ENCODE measurements around the gene CCDC24. TPM values are rescaled to one million over a fixed set of nuclear protein-coding genes. Genes with fewer than 3 reads are reported as not detected.

CCDC24 gene
- total and polyA plus RNA-seq, 9 of the 15 experiments (the other 6 are each of a cell fraction or from before 2014, with no cell fraction given) = 0.31 to 4.5 (median 1.5) TPM

GRCh38 chr1:44002165-44002564 lies 10.8 kb downstream of the CCDC24 start (continued):
- TF ChIP-seq ZNF695 (CRISPR knock-in tag; IDR thresholded peaks at IDR 0.05) = no peak
- TF ChIP-seq ZFP1 (CRISPR knock-in tag; IDR thresholded peaks at IDR 0.05) = no peak
- no peak for TF ChIP-seq SMARCB1 (IDR thresholded peaks at IDR 0.05; ENCODE audit: insufficient read length, low read depth)

GRCh38 chr1:44002606-44003157 lies 11.3 kb downstream of the CCDC24 start:
- WGBS (ENCODE audit: insufficient coverage, low coverage, missing lambda C conversion rate) = 69% methylated on average over 13 of the region's 14 CpGs
- no peak overlapping the region for H3K4me2 ChIP-seq (ENCODE audit: insufficient read depth, low read length)
- no peak overlapping the region for H3K27ac ChIP-seq (ENCODE audit: extremely low read depth, low read depth, low read length)
- no peak overlapping the region for H2AFZ ChIP-seq (ENCODE audit: low read depth, low read length)
- H3K4me1 ChIP-seq (replicated peaks in 1 of 2; ENCODE audit: control insufficient read depth in 2 of 2, insufficient read depth in 2 of 2, low read length in 2 of 2) = peaks cover 0 to 49% of the 10 kb centered on the region in 2 experiments; a peak in 3 of 5 replicates
- DNase-seq (ENCODE audit: extremely low read depth in 1 of 4, low spot score in 3 of 4) (no peak), FAIRE-seq (no peak), ATAC-seq (no peak)
- H4K20me1 ChIP-seq (replicated peaks; ENCODE audit: control insufficient read depth, insufficient read depth, low read length) = no peaks in the 10 kb centered on the region
- in situ Hi-C loops (cut with MboI) = no loop called here
- ChIA-PET POLR2A (interaction anchor here (0.9 to 2.1 kb wide), 2 partner anchors 12 to 34 kb away, joined by 5 to 8 read pairs; no protein-coding TSS in a partner anchor), CTCF (ENCODE audit: low intra/inter-chr PET ratio) (interaction anchor here (0.6 to 0.9 kb wide), 2 partner anchors 45 to 608 kb away, joined by 3 read pairs; no protein-coding TSS in a partner anchor)
- H3K4me3 ChIP-seq = no peak overlapping the region
- no TSS peak for BruUV-seq (replicated peaks)
- no peaks in the 10 kb centered on the region for H3K9me3 ChIP-seq (replicated peaks; ENCODE audit: control insufficient read depth, insufficient read depth, low read depth, low read length)
- H3K9ac ChIP-seq (ENCODE audit: insufficient read depth in 1 of 2, low read depth in 2 of 2, low read length in 2 of 2) = no peak overlapping the region
- peaks cover 3% of the 10 kb centered on the region; the same call in 1 of the 3 replicates for H3K36me3 ChIP-seq (ENCODE audit: control insufficient read depth, insufficient read depth, low read length)
- H3K9me1 ChIP-seq (ENCODE audit: control insufficient read depth, insufficient read depth, low read length) = peaks cover 5% of the 10 kb centered on the region
- no peaks in the 10 kb centered on the region for H3K79me2 ChIP-seq (ENCODE audit: control insufficient read depth, insufficient read depth, low read length)
- intact Hi-C loops (cut with micrococcal nuclease) = no loop called here
- no peaks in the 10 kb centered on the region for H3K27me3 ChIP-seq (ENCODE audit: control insufficient read depth in 2 of 2, insufficient read depth in 2 of 2, low read length in 2 of 2)
- TF ChIP-seq ILF3 (IDR thresholded peaks at IDR 0.05; ENCODE audit: borderline replicate concordance) = no peak
- TF ChIP-seq THAP12 (CRISPR knock-in tag; IDR thresholded peaks at IDR 0.05) = no peak
- TF ChIP-seq RCOR1 (IDR thresholded peaks at IDR 0.05; ENCODE audit: borderline replicate concordance in 1 of 2, low read depth in 2 of 2, low read length in 2 of 2) = no peak
- no peak for TF ChIP-seq ZNF134 (CRISPR knock-in tag; conservative IDR thresholded peaks at IDR 0.05)
- no peak for TF ChIP-seq SETDB1 (IDR thresholded peaks at IDR 0.05; ENCODE audit: low read length)
- TF ChIP-seq ZBTB7A (IDR thresholded peaks at IDR 0.05; ENCODE audit: borderline replicate concordance, control insufficient read depth, low read depth, low read length) = peak; percentile 87
- no peak for TF ChIP-seq FOXK1 (CRISPR knock-in tag; IDR thresholded peaks at IDR 0.05; ENCODE audit: borderline replicate concordance)
- TF ChIP-seq CTCF (IDR thresholded peaks at IDR 0.05 in 2 of 3, conservative IDR thresholded peaks at IDR 0.05 in 1 of 3; ENCODE audit: insufficient read depth in 2 of 3, low read depth in 1 of 3, low read length in 3 of 3) = peak; percentile 20 to 50 (median 48); a peak in 4 of 6 replicates
- TF ChIP-seq ZNF212 (CRISPR knock-in tag; IDR thresholded peaks at IDR 0.05) = no peak
- TF ChIP-seq FOXP1 (CRISPR knock-in tag; IDR thresholded peaks at IDR 0.05) = no peak
- no peak for TF ChIP-seq ZNF512 (tag; IDR thresholded peaks at IDR 0.05)
- no peak for TF ChIP-seq NFXL1 (CRISPR knock-in tag; IDR thresholded peaks at IDR 0.05)
- TF ChIP-seq TRIM28 (IDR thresholded peaks at IDR 0.05) = no peak
